GM12865 (cell line): ENCODE measurements around the gene CTPS2.

Experiments used
- DNase-seq: peaks from one replicate; pipeline ENCODE4 v3.0.0; 2010; ENCODE audit warnings: low read depth
- H3K4me3 ChIP-seq: 2 replicates; pipeline ENCODE4 v1.5.1; 2011; ENCODE audit warnings: mild to moderate bottlenecking, low read depth, low read length, control low read depth
- TF ChIP-seq, protein P1 (sequence below): IDR thresholded peaks from 2 replicates; pipeline ENCODE4 v1.5.1; 2011; ENCODE audit warnings: low read length, control low read depth, low read depth, inconsistent platforms; ENCODE audit not compliant: insufficient read depth; ENCODE audit errors: missing control alignments

Gene CTPS2

DNA sequence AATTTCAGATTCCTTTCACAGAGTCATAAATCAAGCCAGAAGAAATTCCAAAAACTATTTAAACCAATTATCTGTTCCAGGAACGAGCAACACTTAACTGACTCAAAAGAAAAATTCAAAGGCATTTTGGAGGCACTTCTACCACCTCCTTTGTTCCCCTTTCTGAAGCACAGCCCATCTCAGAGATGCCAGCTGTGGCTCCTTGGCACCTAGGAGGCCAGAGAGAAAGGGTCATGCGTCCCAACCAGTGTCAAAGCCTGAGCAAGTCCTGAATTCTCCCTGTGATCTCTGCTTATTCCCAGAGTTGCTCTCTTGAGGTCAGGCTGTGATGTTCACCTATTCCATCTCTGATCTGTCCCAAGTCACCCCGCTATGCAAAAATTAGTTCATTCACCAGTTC is 167.5 kb downstream of the CTPS2 start:
- TF ChIP-seq, protein P1, sequence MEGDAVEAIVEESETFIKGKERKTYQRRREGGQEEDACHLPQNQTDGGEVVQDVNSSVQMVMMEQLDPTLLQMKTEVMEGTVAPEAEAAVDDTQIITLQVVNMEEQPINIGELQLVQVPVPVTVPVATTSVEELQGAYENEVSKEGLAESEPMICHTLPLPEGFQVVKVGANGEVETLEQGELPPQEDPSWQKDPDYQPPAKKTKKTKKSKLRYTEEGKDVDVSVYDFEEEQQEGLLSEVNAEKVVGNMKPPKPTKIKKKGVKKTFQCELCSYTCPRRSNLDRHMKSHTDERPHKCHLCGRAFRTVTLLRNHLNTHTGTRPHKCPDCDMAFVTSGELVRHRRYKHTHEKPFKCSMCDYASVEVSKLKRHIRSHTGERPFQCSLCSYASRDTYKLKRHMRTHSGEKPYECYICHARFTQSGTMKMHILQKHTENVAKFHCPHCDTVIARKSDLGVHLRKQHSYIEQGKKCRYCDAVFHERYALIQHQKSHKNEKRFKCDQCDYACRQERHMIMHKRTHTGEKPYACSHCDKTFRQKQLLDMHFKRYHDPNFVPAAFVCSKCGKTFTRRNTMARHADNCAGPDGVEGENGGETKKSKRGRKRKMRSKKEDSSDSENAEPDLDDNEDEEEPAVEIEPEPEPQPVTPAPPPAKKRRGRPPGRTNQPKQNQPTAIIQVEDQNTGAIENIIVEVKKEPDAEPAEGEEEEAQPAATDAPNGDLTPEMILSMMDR, result no peak
- no peak for DNase-seq
- no peak overlapping the region for H3K4me3 ChIP-seq
